IPS DF 6.9 (cell line): Measurements from ENCODE around the gene HSPB7.
A peak's percentile ranks its signal among the peaks of the same experiment; 100 is the strongest.
"Not testable (repeated sequence)": the region's sequence is repeated elsewhere in the genome, so short reads cannot be mapped to it uniquely, and the experiment has no call there.

Source experiments
- DNase-seq: peaks from one replicate; pipeline ENCODE4 v3.0.0-alpha.2; 2013; ENCODE audit warnings: low read depth, low spot score
- H3K27ac ChIP-seq: one replicate; pipeline ENCODE4 v1.5.1; 2013; ENCODE audit warnings: low read length, control low read depth
- H3K27me3 ChIP-seq: 2 replicates; pipeline ENCODE4 v1.6.1; 2013; ENCODE audit warnings: mild to moderate bottlenecking, low read length; ENCODE audit not compliant: control insufficient read depth, insufficient read depth
- H3K36me3 ChIP-seq: 2 replicates; pipeline ENCODE4 v1.6.1; 2013; ENCODE audit warnings: low read length; ENCODE audit not compliant: control insufficient read depth, insufficient read depth
- H3K4me1 ChIP-seq: 2 replicates; pipeline ENCODE4 v1.6.1; 2013; ENCODE audit warnings: low read length; ENCODE audit not compliant: control insufficient read depth, insufficient read depth
- H3K4me3 ChIP-seq: 2 replicates; pipeline ENCODE4 v1.5.1; 2013; ENCODE audit warnings: mild to moderate bottlenecking, low read length
- H3K9me3 ChIP-seq: 2 replicates; pipeline ENCODE4 v1.6.1; 2013; ENCODE audit warnings: low read length, inconsistent platforms; ENCODE audit not compliant: control insufficient read depth, insufficient read depth
- WGBS: extraction: QIAGEN DNeasy Blood & Tissue Kit; methylation state at CpG from one replicate; pipeline ENCODE4 v1.1.7; 2013; ENCODE audit warnings: mixed read lengths, missing lambda C conversion rate; ENCODE audit not compliant: insufficient read length, insufficient coverage; 5-methylcytosine and 5-hydroxymethylcytosine counted together

Gene HSPB7

DNA sequence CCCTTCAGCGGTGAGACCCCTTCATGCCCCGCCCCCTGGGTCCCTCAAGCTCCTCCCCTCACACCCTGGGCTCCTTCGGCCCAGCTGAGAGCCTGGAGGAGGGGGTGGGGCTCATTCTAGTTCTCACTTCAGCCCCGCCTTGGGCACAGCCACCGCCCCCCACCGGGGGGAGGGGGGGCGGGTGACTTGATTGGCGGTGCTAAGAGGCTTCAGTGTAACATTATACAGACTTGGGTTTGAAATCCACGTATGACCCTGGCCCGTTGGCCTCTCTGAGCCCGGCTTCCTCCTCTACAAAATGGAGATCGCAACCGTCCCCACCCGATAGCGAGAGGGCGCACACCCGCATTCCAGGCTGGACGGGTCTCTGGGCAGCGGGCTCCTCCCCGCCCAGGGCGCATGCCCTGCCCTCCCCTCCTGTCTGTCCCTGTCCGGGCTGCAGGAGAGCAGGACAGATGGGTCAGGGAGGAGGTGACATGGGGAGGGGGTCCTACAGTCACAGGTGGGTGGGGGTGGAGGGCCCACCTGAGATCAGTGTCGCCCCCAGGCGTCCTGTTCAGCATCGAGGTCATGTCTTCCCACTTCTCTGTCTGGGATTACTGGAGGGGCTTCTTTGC, 30.8 kb upstream of the HSPB7 start:
- DNase-seq: peak; percentile 74

DNA sequence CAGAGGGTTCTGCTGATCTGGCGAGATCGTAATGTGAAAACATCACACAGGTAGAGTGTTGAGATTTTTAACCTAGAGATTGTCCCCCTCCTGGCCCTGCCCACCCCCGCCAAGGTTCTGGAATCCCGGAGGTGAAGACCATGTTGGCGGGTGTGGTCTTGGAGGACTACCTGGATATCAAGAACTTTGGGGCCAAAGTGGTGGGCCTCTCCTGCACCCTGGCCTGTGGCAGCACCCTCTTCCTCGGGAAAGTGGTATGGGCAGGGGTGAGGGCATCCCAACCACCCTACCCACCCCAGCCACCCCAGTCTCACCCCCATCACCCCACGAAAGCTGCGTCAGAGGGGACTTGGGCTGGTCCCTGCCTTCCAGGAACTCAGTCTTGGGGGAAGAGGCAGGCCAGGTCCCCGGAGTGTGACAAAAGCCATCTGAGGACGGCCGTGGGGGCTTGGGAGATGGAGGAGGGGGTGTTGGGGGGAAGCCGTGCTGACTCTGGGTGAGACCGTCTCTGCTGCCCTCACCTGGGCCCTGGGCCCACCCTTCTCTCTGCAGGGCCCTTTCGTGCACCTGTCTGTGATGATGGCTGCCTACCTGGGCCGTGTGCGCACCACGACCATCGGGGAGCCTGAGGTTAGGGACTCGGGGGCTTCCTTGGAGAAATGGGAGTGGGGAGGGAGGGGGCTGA, 30.1 kb upstream of the HSPB7 start:
- H3K27me3 ChIP-seq: no peaks in the 10 kb centered on the region
- H3K4me3 ChIP-seq: peak overlapping the region; percentile 34; the same call in 1 of the 2 replicates
- DNase-seq: no peak
- WGBS: no CpG with 5 or more reads among the region's 19 CpGs
- H3K9me3 ChIP-seq: no peaks in the 10 kb centered on the region
- no peaks in the 10 kb centered on the region for H3K36me3 ChIP-seq
- peaks cover 9% of the 10 kb centered on the region; the same call in 1 of the 2 replicates for H3K4me1 ChIP-seq
- no peak overlapping the region for H3K27ac ChIP-seq

More for the DNA sequence above, 30.8 kb upstream of the HSPB7 start:
- Histone ChIP-seq H3K4me1 (peaks cover 9% of the 10 kb centered on the region; the same call in 1 of the 2 replicates), H3K27me3 (no peaks in the 10 kb centered on the region), H3K27ac (no peak overlapping the region), H3K9me3 (no peaks in the 10 kb centered on the region), H3K4me3 (peak overlapping the region; percentile 24; the same call in 1 of the 2 replicates), H3K36me3 (no peaks in the 10 kb centered on the region)
- WGBS: no CpG with 5 or more reads among the region's 25 CpGs

DNA sequence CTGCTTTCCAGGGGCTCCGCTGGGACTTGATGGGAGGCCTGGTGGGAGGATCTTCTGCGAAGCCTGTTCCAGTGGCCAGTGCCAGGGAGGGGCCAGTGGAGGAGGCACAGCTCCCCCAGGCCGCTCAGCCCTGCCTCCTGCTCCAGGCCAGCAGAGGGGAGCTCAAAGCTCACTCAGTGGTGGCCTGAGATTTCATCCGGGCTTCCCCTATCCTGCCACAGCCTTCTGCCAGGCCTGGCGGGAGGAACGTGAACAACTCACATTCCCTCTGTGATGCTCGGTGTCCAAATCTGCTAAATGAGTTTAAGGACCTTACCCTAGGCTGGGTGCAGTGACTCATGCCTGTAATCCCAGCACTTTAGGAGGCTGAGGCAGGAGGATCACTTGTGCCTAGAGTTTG, 29.0 kb upstream of the HSPB7 start:
- Histone ChIP-seq H3K9me3 (no peaks in the 10 kb centered on the region), H3K27me3 (no peaks in the 10 kb centered on the region), H3K4me1 (peaks cover 9% of the 10 kb centered on the region; the same call in 1 of the 2 replicates), H3K36me3 (no peaks in the 10 kb centered on the region), H3K4me3 (no peak overlapping the region), H3K27ac (no peak overlapping the region)
- no CpG with 5 or more reads among the region's 7 CpGs for WGBS
- no peak for DNase-seq

DNA sequence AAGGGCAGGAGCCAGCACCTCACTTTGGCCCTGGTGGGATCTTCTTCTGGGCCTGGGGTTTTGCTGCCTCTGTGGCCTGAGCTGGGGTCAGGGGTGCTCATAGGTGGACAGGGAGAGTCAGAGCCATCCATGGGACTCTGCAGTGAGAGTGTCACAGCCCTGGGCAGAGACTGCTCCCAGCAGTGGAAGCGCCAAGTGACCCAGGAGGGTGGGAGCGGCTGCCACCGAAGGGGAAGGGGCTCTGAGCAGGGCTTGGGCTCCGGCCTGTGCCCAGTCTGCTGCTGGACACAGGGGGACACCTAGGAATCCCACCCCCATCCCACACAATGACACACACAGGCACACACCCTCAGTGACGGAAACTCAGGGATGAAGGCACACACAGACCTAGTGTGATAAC, 26.1 kb upstream of the HSPB7 start:
- Histone ChIP-seq H3K4me3 (no peak overlapping the region), H3K9me3 (no peaks in the 10 kb centered on the region), H3K27ac (no peak overlapping the region), H3K4me1 (peaks cover 2% of the 10 kb centered on the region; the same call in 1 of the 2 replicates), H3K27me3 (no peaks in the 10 kb centered on the region), H3K36me3 (no peaks in the 10 kb centered on the region)
- WGBS: no CpG with 5 or more reads among the region's 5 CpGs
- DNase-seq: no peak

DNA sequence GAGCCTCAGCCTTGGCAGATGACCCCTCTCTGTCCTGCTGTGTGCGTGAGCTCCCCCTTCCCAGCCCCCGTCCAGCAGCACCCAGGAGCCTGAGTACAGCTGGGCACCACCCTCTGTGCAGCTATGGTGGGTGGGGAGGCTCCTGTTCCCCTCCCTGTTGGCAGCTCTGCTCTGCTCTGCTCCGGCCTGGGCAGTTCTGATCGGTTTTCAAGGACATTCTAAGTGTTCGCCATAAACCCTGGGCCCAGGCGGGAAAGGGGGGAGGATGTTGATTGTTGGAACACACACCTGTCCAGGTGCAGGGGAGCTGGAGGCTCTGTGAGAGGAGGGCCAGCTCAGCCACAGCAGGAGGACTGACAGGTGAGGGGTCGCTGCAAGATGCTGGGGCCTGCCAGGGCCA, 25.7 kb upstream of the HSPB7 start, which contains the start of gene CLCNKB:
TSS of gene CLCNKB (plus strand) at position 262 of the 400 bp plus-strand sequence. CDS start 711 bp downstream, outside the sequence.
- Histone ChIP-seq H3K4me3 (no peak within 1 kb of the TSS), H3K27ac (no peak within 1 kb of the TSS), H3K9me3 (no peaks in the 10 kb centered on the region), H3K36me3 (no peaks in the 10 kb centered on the region), H3K27me3 (no peaks in the 10 kb centered on the region), H3K4me1 (peaks cover 2% of the 10 kb centered on the region; the same call in 1 of the 2 replicates)
- no CpG with 5 or more reads among the region's 7 CpGs for WGBS
- DNase-seq: no peak

DNA sequence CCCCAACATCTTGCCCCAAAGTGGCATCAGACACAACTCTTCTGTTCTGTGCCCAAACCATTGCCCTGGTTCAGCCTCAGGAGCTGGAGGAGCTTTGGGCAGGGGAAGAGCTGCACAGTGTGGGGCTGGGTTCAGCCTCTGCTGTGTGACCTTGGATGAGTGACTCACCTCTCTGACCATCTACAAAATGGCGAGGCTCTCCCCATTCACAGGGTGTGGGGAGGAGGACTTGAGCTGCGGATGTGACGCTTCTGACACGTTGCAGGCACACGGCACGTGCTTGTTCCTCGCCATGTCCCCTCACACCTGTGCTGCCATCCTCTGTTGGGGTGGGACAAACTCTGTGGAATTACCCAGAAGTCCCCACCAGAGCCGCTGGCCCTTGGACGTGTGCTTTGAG, 24.8 kb upstream of the HSPB7 start:
- not testable (repeated sequence) for H3K27ac ChIP-seq, H3K27me3 ChIP-seq, H3K9me3 ChIP-seq, DNase-seq, H3K36me3 ChIP-seq, H3K4me1 ChIP-seq, H3K4me3 ChIP-seq
- WGBS: no CpG with 5 or more reads among the region's 9 CpGs

DNA sequence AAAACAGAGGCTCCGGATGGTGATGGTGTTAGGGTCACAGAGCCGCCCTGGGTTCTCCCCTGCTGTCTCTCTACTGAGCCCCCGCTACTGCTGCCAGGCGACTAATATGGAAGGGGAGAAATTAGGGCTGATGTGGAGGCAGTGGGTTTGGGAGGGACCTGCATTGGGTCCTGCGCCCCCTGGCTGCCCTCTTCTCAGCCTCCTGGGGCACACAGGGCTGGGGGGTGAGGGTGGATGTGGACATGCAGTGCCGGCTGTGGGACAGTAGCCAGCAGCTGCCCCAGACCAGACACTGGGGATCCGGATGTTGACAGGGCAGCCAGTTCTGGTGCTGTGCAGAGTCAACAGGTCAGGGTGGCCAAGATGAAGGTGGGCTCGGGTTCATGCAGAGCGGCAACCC, 24.3 kb upstream of the HSPB7 start:
- no peaks in the 10 kb centered on the region for H3K9me3 ChIP-seq
- H3K27me3 ChIP-seq: no peaks in the 10 kb centered on the region
- H3K4me3 ChIP-seq: no peak overlapping the region
- no CpG with 5 or more reads among the region's 9 CpGs for WGBS
- H3K4me1 ChIP-seq: no peaks in the 10 kb centered on the region
- no peak for DNase-seq
- no peaks in the 10 kb centered on the region for H3K36me3 ChIP-seq
- no peak overlapping the region for H3K27ac ChIP-seq

DNA sequence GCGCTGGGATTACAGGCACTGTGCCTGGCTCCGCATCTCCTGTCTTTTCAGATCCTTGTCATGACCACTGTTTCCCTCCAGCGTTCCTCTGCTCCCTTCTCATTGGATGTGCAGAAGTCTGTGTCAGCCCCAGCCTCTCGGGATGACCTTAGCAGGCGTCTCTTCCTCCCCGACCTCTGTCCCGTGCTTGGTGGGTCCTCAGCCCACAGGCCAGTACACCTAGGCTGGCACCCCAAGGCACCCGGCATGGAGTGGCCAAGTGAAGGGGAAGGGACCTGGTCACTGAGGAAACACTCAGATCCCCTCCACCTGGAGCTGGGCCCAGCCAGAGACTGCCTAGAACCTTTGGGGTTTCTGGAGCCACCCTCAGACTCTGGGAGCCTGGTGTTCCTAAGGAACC, 23.4 kb upstream of the HSPB7 start:
- Histone ChIP-seq H3K27ac (no peak overlapping the region), H3K27me3 (no peaks in the 10 kb centered on the region), H3K9me3 (no peaks in the 10 kb centered on the region), H3K36me3 (no peaks in the 10 kb centered on the region), H3K4me1 (no peaks in the 10 kb centered on the region), H3K4me3 (no peak overlapping the region)
- WGBS: no CpG with 5 or more reads among the region's 8 CpGs
- no peak for DNase-seq

DNA sequence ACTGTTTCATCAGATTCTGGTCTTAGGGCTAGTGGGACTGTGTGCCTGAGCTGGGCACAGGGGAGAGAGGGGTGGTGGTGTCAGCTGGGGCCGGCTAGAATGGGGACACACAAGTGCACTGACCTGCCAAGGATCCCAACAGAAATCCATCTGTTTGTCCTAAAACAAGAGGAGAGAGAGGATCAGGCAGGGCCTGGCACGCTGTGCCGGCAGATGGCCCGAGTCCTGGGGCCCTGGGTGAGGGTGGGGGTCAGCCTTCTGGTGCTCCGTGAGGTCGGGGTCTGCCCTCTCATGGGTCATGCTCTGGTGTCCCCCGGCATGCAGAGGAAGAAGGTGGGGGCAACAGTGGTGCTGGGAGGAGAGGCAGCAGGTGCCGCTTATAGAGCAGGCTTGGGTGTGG, 22.0 kb upstream of the HSPB7 start:
- H3K27ac ChIP-seq, H3K4me1 ChIP-seq, H3K4me3 ChIP-seq, H3K36me3 ChIP-seq, DNase-seq, H3K9me3 ChIP-seq, H3K27me3 ChIP-seq: not testable (repeated sequence)
- no CpG with 5 or more reads among the region's 8 CpGs for WGBS

DNA sequence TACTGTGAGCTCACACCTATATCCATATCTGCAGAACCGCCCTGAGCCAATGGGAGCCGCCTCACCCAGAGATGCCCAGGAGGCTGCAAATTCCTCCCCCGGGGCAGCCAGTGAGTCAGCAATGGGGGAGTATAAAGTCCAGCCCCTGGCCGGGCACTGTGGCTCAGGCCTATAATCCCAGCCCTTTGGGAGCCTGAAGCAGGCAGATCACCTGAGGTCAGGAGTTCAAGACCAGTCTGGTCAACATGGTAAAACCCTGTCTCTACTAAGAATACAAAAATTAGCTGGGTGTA, 20.7 kb upstream of the HSPB7 start:
- Histone ChIP-seq H3K9me3 (no peaks in the 10 kb centered on the region), H3K36me3 (no peaks in the 10 kb centered on the region), H3K27me3 (no peaks in the 10 kb centered on the region), H3K4me1 (no peaks in the 10 kb centered on the region), H3K27ac (no peak overlapping the region), H3K4me3 (no peak overlapping the region)
- no peak for DNase-seq
- WGBS: no CpG with 5 or more reads among the region's 4 CpGs

DNA sequence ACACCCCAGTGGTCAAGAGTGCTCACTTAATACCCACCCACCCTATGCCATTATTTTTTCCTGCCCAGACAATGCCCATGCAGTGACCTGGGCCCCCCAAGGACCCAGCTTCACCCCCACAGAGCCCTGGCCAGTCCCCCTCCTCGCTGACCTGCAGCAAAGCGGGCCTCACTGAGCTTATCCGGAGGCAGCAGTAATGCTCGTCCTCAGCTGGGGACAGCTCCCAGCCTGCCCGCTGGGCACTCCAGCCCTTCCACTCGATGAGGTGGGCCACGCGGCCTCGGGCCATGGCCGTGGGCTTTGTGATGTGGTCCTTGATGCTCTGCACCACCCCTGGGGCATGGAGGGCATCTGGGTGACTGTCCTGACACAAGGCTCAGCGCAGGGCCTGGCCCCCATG, 18.6 kb upstream of the HSPB7 start:
- H3K4me1 ChIP-seq, DNase-seq, H3K4me3 ChIP-seq, H3K27ac ChIP-seq, H3K9me3 ChIP-seq, H3K36me3 ChIP-seq, H3K27me3 ChIP-seq: not testable (repeated sequence)
- WGBS: no CpG with 5 or more reads among the region's 11 CpGs
